HG03558 (cell line): Measurements from ENCODE around the gene C1GALT1C1L.
"Not testable (repeated sequence)": the region's sequence is repeated elsewhere in the genome, so short reads cannot be mapped to it uniquely, and the experiment has no call there.

ENCODE experiments used
- ATAC-seq: cut with Tn5 transposase; IDR thresholded peaks from one replicate; pipeline ENCODE4 v1.9.1; 2021; ENCODE audit warnings: moderate number of reproducible peaks; ENCODE audit not compliant: unreplicated experiment; ENCODE audit errors: extremely low read depth

The C1GALT1C1L gene

GRCh38 chr2:43676322-43677050 is at the start of gene C1GALT1C1L:
Gene C1GALT1C1L, minus strand, starts transcription at chr2:43676429. Its CDS starts 107 bp downstream, at chr2:43676322.
- no peak for ATAC-seq

GRCh38 chr2:43725711-43726246 is 49.5 kb upstream of the C1GALT1C1L start:
- no peak for ATAC-seq

- no peak for ATAC-seq
Observed at GRCh38 chr2:43724728-43725526, 48.7 kb upstream of the C1GALT1C1L start.

GRCh38 chr2:43718530-43719124 is 42.4 kb upstream of the C1GALT1C1L start:
- no peak for ATAC-seq

GRCh38 chr2:43717322-43717721 is 41.1 kb upstream of the C1GALT1C1L start:
- no peak for ATAC-seq

GRCh38 chr2:43715300-43716098 is 39.3 kb upstream of the C1GALT1C1L start:
- no peak for ATAC-seq

- no peak for ATAC-seq
Observed at GRCh38 chr2:43714164-43714563, 37.9 kb upstream of the C1GALT1C1L start.

GRCh38 chr2:43710866-43711265 is 34.6 kb upstream of the C1GALT1C1L start:
- no peak for ATAC-seq

GRCh38 chr2:43708891-43709290 is 32.7 kb upstream of the C1GALT1C1L start:
- no peak for ATAC-seq

- no peak for ATAC-seq
Observed at GRCh38 chr2:43708178-43708577, 31.9 kb upstream of the C1GALT1C1L start.

GRCh38 chr2:43707255-43708015 is 31.2 kb upstream of the C1GALT1C1L start:
- ATAC-seq: no peak

- no peak for ATAC-seq
Observed at GRCh38 chr2:43701111-43701510, 24.9 kb upstream of the C1GALT1C1L start.

GRCh38 chr2:43699761-43700160 is 23.5 kb upstream of the C1GALT1C1L start:
- ATAC-seq: no peak

GRCh38 chr2:43698140-43698539 is 21.9 kb upstream of the C1GALT1C1L start:
- not testable (repeated sequence) for ATAC-seq

GRCh38 chr2:43692428-43692994 is 16.3 kb upstream of the C1GALT1C1L start:
- no peak for ATAC-seq

- ATAC-seq: no peak
Observed at GRCh38 chr2:43689999-43690398, 13.8 kb upstream of the C1GALT1C1L start.

GRCh38 chr2:43685357-43685756 is 9.1 kb upstream of the C1GALT1C1L start:
- ATAC-seq: no peak

GRCh38 chr2:43677783-43678182 is 1.6 kb upstream of the C1GALT1C1L start:
- ATAC-seq: not testable (repeated sequence)
